Liver (tissue), 10 donors: ENCODE measurements around the gene GJA10. TPM values are rescaled to one million over a fixed set of nuclear protein-coding genes. Genes with fewer than 3 reads are reported as not detected.

Source experiments
- DNase-seq: peaks from one replicate; pipeline ENCODE4 v3.0.0-alpha.2; 2017; ENCODE audit warnings: low spot score
- H3K27ac ChIP-seq, 2 donors: one replicate each; pipeline ENCODE4 v1.7.0; 2013; ENCODE audit warnings: inconsistent platforms in 2 of 2, low read length in 2 of 2, control low read depth in 1 of 2, low read depth in 1 of 2, mild to moderate bottlenecking in 1 of 2
- H3K27me3 ChIP-seq, 4 donors: one replicate each; pipeline versions ENCODE4 v1.6.1 to v1.7.0; 2013; ENCODE audit warnings: low read length in 3 of 4, inconsistent platforms in 1 of 4, mild to moderate bottlenecking in 1 of 4, moderate library complexity in 1 of 4; ENCODE audit not compliant: control insufficient read depth in 4 of 4, insufficient read depth in 4 of 4
- H3K36me3 ChIP-seq, 4 donors: one replicate each; pipeline versions ENCODE4 v1.6.1 to v1.7.0; 2013; ENCODE audit warnings: low read length in 3 of 4, mild to moderate bottlenecking in 3 of 4, low read depth in 1 of 4, moderate library complexity in 1 of 4; ENCODE audit not compliant: control insufficient read depth in 4 of 4, insufficient read depth in 3 of 4
- H3K4me1 ChIP-seq, 4 donors: one replicate each; pipeline versions ENCODE4 v1.6.1 to v1.7.0; 2013; ENCODE audit warnings: low read length in 3 of 4, mild to moderate bottlenecking in 3 of 4, moderate library complexity in 1 of 4; ENCODE audit not compliant: control insufficient read depth in 4 of 4, insufficient read depth in 4 of 4
- H3K4me3 ChIP-seq, 3 donors: one replicate each; pipeline versions ENCODE4 v1.6.1 to v1.7.0; 2013; ENCODE audit warnings: low read length in 3 of 3, control low read depth in 1 of 3, low read depth in 1 of 3, mild to moderate bottlenecking in 1 of 3
- H3K9ac ChIP-seq, 2 donors: one replicate each; pipeline ENCODE4 v1.7.0; 2013; ENCODE audit warnings: low read length in 2 of 2, mild to moderate bottlenecking in 2 of 2, moderate library complexity in 2 of 2, control low read depth in 1 of 2, low read depth in 1 of 2
- H3K9me3 ChIP-seq, 4 donors: one replicate each; pipeline versions ENCODE4 v1.6.1 to v1.7.0; 2013; ENCODE audit warnings: low read length in 3 of 4; ENCODE audit not compliant: control insufficient read depth in 4 of 4
- CTCF ChIP-seq: fragments of 150-350 bp; IDR thresholded peaks from 2 replicates; pipeline ENCODE4 v1.5.1; 2017; ENCODE audit warnings: improper control_type of control experiment, low read depth, low read length; ENCODE audit not compliant: missing input control
- EGR1 ChIP-seq, 2 donors: IDR thresholded peaks; 2 replicates each; pipeline ENCODE4 v1.6.1; 2016 to 2018; ENCODE audit warnings: antibody characterized with exemption in 2 of 2, low read depth in 2 of 2
- FOXA1 ChIP-seq: IDR thresholded peaks from 2 replicates; pipeline ENCODE4 v1.6.1; 2016; ENCODE audit warnings: antibody characterized with exemption
- GABPA ChIP-seq, 2 donors: IDR thresholded peaks in 1 of 2; conservative IDR thresholded peaks in 1 of 2; 2 replicates each; pipeline ENCODE4 v1.6.1; 2016; ENCODE audit warnings: antibody characterized with exemption in 2 of 2, mild to moderate bottlenecking in 1 of 2, moderate library complexity in 1 of 2
- HNF4A ChIP-seq, 2 donors: conservative IDR thresholded peaks; 2 replicates each; pipeline ENCODE4 v1.6.1; 2016; ENCODE audit warnings: antibody characterized with exemption in 2 of 2, mild to moderate bottlenecking in 2 of 2
- JUND ChIP-seq, 2 donors: IDR thresholded peaks; 2 replicates each; pipeline ENCODE4 v1.6.1; 2016; ENCODE audit warnings: antibody characterized with exemption in 2 of 2
- NR2F2 ChIP-seq: IDR thresholded peaks from 2 replicates; pipeline ENCODE4 v1.6.1; 2016; ENCODE audit warnings: antibody characterized with exemption
- RAD21 ChIP-seq, 2 donors: IDR thresholded peaks; 2 replicates each; pipeline ENCODE4 v1.6.1; 2016; ENCODE audit warnings: antibody characterized with exemption in 2 of 2, mild to moderate bottlenecking in 2 of 2
- RXRA ChIP-seq, 2 donors: IDR thresholded peaks; 2 replicates each; pipeline ENCODE4 v1.6.1; 2017 to 2018; ENCODE audit warnings: antibody characterized with exemption in 2 of 2, mild to moderate bottlenecking in 1 of 2
- SP1 ChIP-seq: IDR thresholded peaks from 2 replicates; pipeline ENCODE4 v1.6.1; 2018; ENCODE audit warnings: antibody characterized with exemption, mild to moderate bottlenecking
- TAF1 ChIP-seq: conservative IDR thresholded peaks from 2 replicates; pipeline ENCODE4 v1.6.1; 2016; ENCODE audit warnings: antibody characterized with exemption, mild to moderate bottlenecking
- YY1 ChIP-seq: IDR thresholded peaks from 2 replicates; pipeline ENCODE4 v1.6.1; 2016; ENCODE audit warnings: antibody characterized with exemption, mild to moderate bottlenecking
- ZBTB33 ChIP-seq: IDR thresholded peaks from 2 replicates; pipeline ENCODE4 v1.6.1; 2016; ENCODE audit warnings: antibody characterized with exemption
- WGBS: extraction: QIAGEN DNeasy Blood & Tissue Kit; methylation state at CpG from one replicate; pipeline ENCODE4 v1.1.7; 2013; 5-methylcytosine and 5-hydroxymethylcytosine counted together
- polyA plus RNA-seq, 2 donors: library from polyadenylated mRNA; stranded (reverse) in 1 of 2; unstranded in 1 of 2; fragments of 200-250 nt in 1 of 2; fragments of >200 nt in 1 of 2; fragmentation: Nextera tagmentation in 1 of 2; extraction: Ambion mirVana in 1 of 2; gene quantifications; one replicate each; pipeline versions ENCODE4 v1.2.1 to v1.2.3, GENCODE V29; 2013 to 2015
- small RNA-seq: library from RNA; depleted of rRNA; stranded (forward); fragments of <200 nt; gene quantifications from one replicate; pipeline ENCODE3, GENCODE V24; 2014
- total RNA-seq, 2 donors: library from RNA; depleted of rRNA; stranded (reverse); fragments of >200 nt; gene quantifications; one replicate each; pipeline ENCODE4 v1.2.3, GENCODE V29; 2014
- donor health status: healthy.
- donor health status: healthy.
- donor health status: healthy.
- donor health status: healthy.
- donor health status: healthy.

Gene GJA10
- total and polyA plus RNA-seq, 4 donors, result not detected

- TF ChIP-seq ZBTB33 (no peak), JUND (IDR thresholded peaks at IDR 0.05) (no peak), FOXA1 (no peak), EGR1 (IDR thresholded peaks at IDR 0.05; ENCODE audit: low read depth in 2 of 2) (no peak), RAD21 (IDR thresholded peaks at IDR 0.05) (no peak)
Observed at GRCh38 chr6:89942601-89943000, 48.3 kb downstream of the GJA10 start (continued).

- Histone ChIP-seq H3K9me3 (no peaks in the 10 kb centered on the region), H3K4me3 (no peak overlapping the region), H3K27me3 (no peaks in the 10 kb centered on the region), H3K36me3 (no peaks in the 10 kb centered on the region), H3K27ac (no peak overlapping the region), H3K4me1 (peaks cover 6 to 23% (median 22%) of the 10 kb centered on the region in 4 donors), H3K9ac (no peak overlapping the region)
- TF ChIP-seq TAF1, result no peak
- TF ChIP-seq RXRA (IDR thresholded peaks at IDR 0.05), result no peak
- no peak for TF ChIP-seq ZBTB33
- no peak for TF ChIP-seq YY1
- TF ChIP-seq JUND (IDR thresholded peaks at IDR 0.05), result no peak
- TF ChIP-seq GABPA (IDR thresholded peaks at IDR 0.05 in 1 of 2, conservative IDR thresholded peaks at IDR 0.05 in 1 of 2), result no peak
- TF ChIP-seq HNF4A (conservative IDR thresholded peaks at IDR 0.05), result no peak
- no peak for TF ChIP-seq EGR1 (IDR thresholded peaks at IDR 0.05; ENCODE audit: low read depth in 2 of 2)
- TF ChIP-seq SP1, result no peak
- no peak for DNase-seq
- 92% methylated on average over 4 of the region's 4 CpGs for WGBS
Observed at GRCh38 chr6:89944181-89944755, 50.0 kb downstream of the GJA10 start.

- no peak for DNase-seq
- Histone ChIP-seq H3K27me3 (no peaks in the 10 kb centered on the region), H3K27ac (no peak overlapping the region), H3K4me1 (peaks cover 6 to 23% (median 22%) of the 10 kb centered on the region in 4 donors), H3K9ac (no peak overlapping the region), H3K9me3 (no peaks in the 10 kb centered on the region), H3K36me3 (no peaks in the 10 kb centered on the region), H3K4me3 (no peak overlapping the region)
- TF ChIP-seq NR2F2 (no peak), RAD21 (IDR thresholded peaks at IDR 0.05) (peak; percentile 56 to 79), CTCF (peak; percentile 32)
- WGBS, result 93% methylated on average over 1 of the region's 1 CpG
Observed at GRCh38 chr6:89944826-89945407, 50.6 kb downstream of the GJA10 start.

Small RNA genes lying within 50 kb of the gene (small RNA-seq; reads per million reads assigned to genes)
- gene RF00019, result not detected

Other genes starting within 250 kb of the GJA10 start
- gene MDN1, start 74.7 kb upstream of the GJA10 start, total RNA-seq, result 10 to 100 TPM; 29.6 to 48.9 TPM
- 10 to 100 TPM in 1 of 2 donors, 1 to 10 TPM in 1; 5.4 to 16.0 TPM for gene MDN1, start 74.7 kb upstream of the GJA10 start, polyA plus RNA-seq
- gene CASP8AP2, start 64.6 kb upstream of the GJA10 start, total RNA-seq, result 10 to 100 TPM in 1 of 2 donors, 1 to 10 TPM in 1; 7.3 to 12.2 TPM
- gene CASP8AP2, start 64.6 kb upstream of the GJA10 start, polyA plus RNA-seq, result 1 to 10 TPM; 1.9 to 7.0 TPM